ENCODE measurements around the gene SH3RF3.

GRCh38 chr2:109386004-109386695 lies 257.1 kb downstream of the SH3RF3 start:
- TF ChIP-seq CTCF (IDR thresholded peaks at IDR 0.05 in 2 of 3, conservative IDR thresholded peaks at IDR 0.05 in 1 of 3; ENCODE audit: control insufficient read depth in 2 of 3, extremely low read depth in 1 of 3, insufficient read depth in 1 of 3, low read depth in 3 of 3, low read length in 3 of 3): no peak
- no peak for TF ChIP-seq SMC3 (IDR thresholded peaks at IDR 0.05; ENCODE audit: borderline replicate concordance, low read length)
- TF ChIP-seq CBX5 (IDR thresholded peaks at IDR 0.05; ENCODE audit: low read depth): no peak
- TF ChIP-seq POLR2AphosphoS5 (IDR thresholded peaks at IDR 0.05; ENCODE audit: low read length): no peak
- no peak for TF ChIP-seq HDAC2 (IDR thresholded peaks at IDR 0.05)
- no peak for TF ChIP-seq TCF3 (IDR thresholded peaks at IDR 0.05; ENCODE audit: borderline replicate concordance, insufficient read depth, low read depth, low read length)
- TF ChIP-seq ZBTB40 (IDR thresholded peaks at IDR 0.05; ENCODE audit: borderline replicate concordance): no peak
- TF ChIP-seq RFX5 (IDR thresholded peaks at IDR 0.05; ENCODE audit: low read depth, low read length): no peak
- TF ChIP-seq NR2F1 (conservative IDR thresholded peaks at IDR 0.05): no peak

Measured in GM12878 (cell line).